OCI-LY7 (cell line): ENCODE measurements around the gene GOLT1A. TPM values are rescaled to one million over a fixed set of nuclear protein-coding genes. Genes with fewer than 3 reads are reported as not detected.

Source experiments
- BruUV-seq: library from RNA; stranded (reverse); fragments of 400-500 nt; replicated peaks from 2 replicates; lab custom pipeline; 2021; lab: Mats Ljungman, UMichigan
- CTCF ChIA-PET: fragments of 300-600 bp; sonication (Branson Sonifier 250); formaldehyde crosslinking; loops from one replicate; lab custom pipeline; 2022; ENCODE audit warnings: antibody characterized with exemption; ENCODE audit not compliant: unreplicated experiment; lab: Charles Lee
- POLR2A ChIA-PET: fragments of 300-600 bp; sonication (Branson Sonifier 250); formaldehyde crosslinking; loops from one replicate; lab custom pipeline; 2022; ENCODE audit warnings: antibody characterized with exemption; lab: Charles Lee
- DNase-seq: peaks from one replicate; pipeline ENCODE4 v3.0.0-alpha.2; 2015; ENCODE audit warnings: low spot score
- H2AFZ ChIP-seq: fragments of 200-600 bp; sonication (generic), shearing (Covaris generic); 2 replicates; pipeline ENCODE4 v1.6.1; 2014; ENCODE audit warnings: mild to moderate bottlenecking, antibody characterized with exemption, low read length, moderate library complexity
- H3K27ac ChIP-seq: fragments of 200-600 bp; sonication (generic); 2 replicates; pipeline ENCODE4 v1.5.1; 2014; ENCODE audit warnings: mixed run types, low read depth, mild to moderate bottlenecking, moderate library complexity, low read length, inconsistent platforms; ENCODE audit not compliant: poor library complexity, severe bottlenecking
- H3K36me3 ChIP-seq: fragments of 200-600 bp; sonication (generic); 2 replicates; pipeline ENCODE4 v1.6.1; 2014; ENCODE audit warnings: mild to moderate bottlenecking, antibody characterized with exemption, low read length, moderate library complexity, mixed read lengths; ENCODE audit not compliant: insufficient read depth
- H3K4me1 ChIP-seq: fragments of 200-600 bp; sonication (generic); 2 replicates; pipeline ENCODE4 v1.5.1; 2014; ENCODE audit warnings: mild to moderate bottlenecking, low read length; ENCODE audit not compliant: insufficient read depth, poor library complexity, severe bottlenecking
- H3K4me2 ChIP-seq: fragments of 200-600 bp; sonication (generic); 2 replicates; pipeline ENCODE4 v1.6.1; 2014; ENCODE audit warnings: mild to moderate bottlenecking, low read length
- H3K4me3 ChIP-seq: fragments of 200-600 bp; sonication (generic); 2 replicates; pipeline ENCODE4 v1.5.1; 2014; ENCODE audit warnings: mild to moderate bottlenecking, low read depth, low read length; ENCODE audit not compliant: poor library complexity, severe bottlenecking
- H3K79me2 ChIP-seq: fragments of 200-600 bp; sonication (generic); 2 replicates; pipeline ENCODE4 v1.6.1; 2016; ENCODE audit warnings: low read depth, mild to moderate bottlenecking, low read length, moderate library complexity, mixed read lengths; ENCODE audit not compliant: insufficient read depth
- H3K9me2 ChIP-seq: fragments of 200-600 bp; sonication (generic); 2 replicates; pipeline ENCODE4 v1.6.1; 2016; ENCODE audit warnings: mild to moderate bottlenecking, low read length, mixed read lengths; ENCODE audit not compliant: insufficient read depth
- H3K9me3 ChIP-seq: fragments of 200-600 bp; sonication (generic); 2 replicates; pipeline ENCODE4 v1.6.1; 2014; ENCODE audit warnings: mild to moderate bottlenecking, mixed run types, low read length, mixed read lengths
- H4K20me1 ChIP-seq: fragments of 200-600 bp; sonication (generic); 2 replicates; pipeline ENCODE4 v1.6.1; 2014; ENCODE audit warnings: mild to moderate bottlenecking, antibody characterized with exemption, low read length, moderate library complexity, mixed read lengths; ENCODE audit not compliant: insufficient read depth
- CTCF ChIP-seq: fragments of 200-600 bp; sonication (generic); conservative IDR thresholded peaks from 2 replicates; pipeline ENCODE4 v1.5.1; 2014; ENCODE audit warnings: mild to moderate bottlenecking, antibody characterized with exemption, low read length, moderate library complexity, mixed read lengths
- EZH2phosphoT487 ChIP-seq: fragments of 200-600 bp; sonication (generic); IDR thresholded peaks from 2 replicates; pipeline ENCODE4 v1.6.1; 2018; ENCODE audit warnings: low read depth, borderline replicate concordance, mild to moderate bottlenecking, mixed run types, antibody characterized with exemption, low read length, moderate library complexity, mixed read lengths
- intact Hi-C: fragments of 100-400 bp; cut with micrococcal nuclease; formaldehyde crosslinking; loops from one replicate; pipeline ENCODE4 v1.10.0; 2022; ENCODE audit not compliant: unreplicated experiment
- total RNA-seq, 2 experiments: library from RNA; depleted of rRNA in 1 of 2; stranded (reverse); fragments of >200 nt in 1 of 2; shearing (Covaris generic) in 1 of 2; gene quantifications; 2 replicates each; pipeline ENCODE4 v1.2.3, GENCODE V29; 2014 to 2022

GOLT1A gene
- total RNA-seq, 2 experiments from 2014 or later, result not detected

GRCh38 chr1:204261266-204261665 lies 47.5 kb upstream of the GOLT1A start:
- no peaks in the 10 kb centered on the region for H3K36me3 ChIP-seq
- TF ChIP-seq EZH2phosphoT487 (no peak), CTCF (no peak)
- no peaks in the 10 kb centered on the region for H4K20me1 ChIP-seq
- H3K4me2 ChIP-seq, result no peak overlapping the region
- no peak overlapping the region for H3K27ac ChIP-seq
- no peaks in the 10 kb centered on the region for H3K9me2 ChIP-seq
- no peak for DNase-seq
- ChIA-PET CTCF (interaction anchor here (0.6 kb wide), 1 partner anchor 231 kb away, joined by 3 read pairs; no protein-coding TSS in a partner anchor), POLR2A (no interaction called here)
- intact Hi-C loops, result no loop called here
- no peak overlapping the region for H3K4me3 ChIP-seq
- H3K9me3 ChIP-seq, result no peaks in the 10 kb centered on the region
- H2AFZ ChIP-seq, result no peak overlapping the region
- H3K79me2 ChIP-seq, result no peaks in the 10 kb centered on the region
- BruUV-seq, result no TSS peak
- H3K4me1 ChIP-seq, result no peaks in the 10 kb centered on the region

DNA sequence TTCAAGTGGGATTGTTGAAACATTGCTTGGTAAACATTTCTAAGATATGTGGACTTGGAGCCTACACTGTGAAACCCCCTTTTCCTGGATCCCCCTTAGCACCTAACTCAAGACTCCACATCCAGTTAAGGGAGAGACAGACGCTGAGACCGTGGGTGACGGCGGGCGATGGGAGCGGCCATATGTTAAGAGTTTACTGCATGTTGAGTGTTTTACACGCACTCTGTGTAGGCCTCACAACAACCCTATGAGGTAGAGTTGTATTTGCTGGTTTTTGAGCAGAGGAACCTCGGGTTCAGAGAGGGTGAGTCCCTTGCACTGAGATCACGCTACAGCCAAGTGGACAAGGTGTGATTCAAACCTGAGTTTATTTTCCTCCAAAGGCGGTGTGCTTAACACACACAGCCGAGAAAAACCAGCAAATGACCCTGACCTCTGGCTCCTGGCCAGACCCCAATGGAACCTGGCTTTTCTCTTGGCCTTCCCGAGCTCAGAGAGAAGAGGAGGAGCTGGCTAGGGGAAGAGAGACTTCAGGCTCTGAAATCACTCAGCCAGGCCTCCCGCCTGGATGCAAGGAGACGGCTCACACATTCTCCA lies 46.9 kb upstream of the GOLT1A start:
- no peaks in the 10 kb centered on the region for H3K36me3 ChIP-seq
- H3K4me2 ChIP-seq, result no peak overlapping the region
- no peak for DNase-seq
- H2AFZ ChIP-seq, result no peak overlapping the region
- no peaks in the 10 kb centered on the region for H3K9me3 ChIP-seq
- no peak for TF ChIP-seq CTCF
- TF ChIP-seq EZH2phosphoT487, result no peak
- intact Hi-C loops, result no loop called here
- H3K4me3 ChIP-seq, result no peak overlapping the region
- H3K79me2 ChIP-seq, result no peaks in the 10 kb centered on the region
- no peaks in the 10 kb centered on the region for H4K20me1 ChIP-seq
- no peak overlapping the region for H3K27ac ChIP-seq
- CTCF ChIA-PET, result interaction anchor here (0.6 kb wide), 1 partner anchor 231 kb away, joined by 3 read pairs; no protein-coding TSS in a partner anchor
- H3K9me2 ChIP-seq, result no peaks in the 10 kb centered on the region
- POLR2A ChIA-PET, result no interaction called here
- no peaks in the 10 kb centered on the region for H3K4me1 ChIP-seq
- no TSS peak for BruUV-seq

DNA sequence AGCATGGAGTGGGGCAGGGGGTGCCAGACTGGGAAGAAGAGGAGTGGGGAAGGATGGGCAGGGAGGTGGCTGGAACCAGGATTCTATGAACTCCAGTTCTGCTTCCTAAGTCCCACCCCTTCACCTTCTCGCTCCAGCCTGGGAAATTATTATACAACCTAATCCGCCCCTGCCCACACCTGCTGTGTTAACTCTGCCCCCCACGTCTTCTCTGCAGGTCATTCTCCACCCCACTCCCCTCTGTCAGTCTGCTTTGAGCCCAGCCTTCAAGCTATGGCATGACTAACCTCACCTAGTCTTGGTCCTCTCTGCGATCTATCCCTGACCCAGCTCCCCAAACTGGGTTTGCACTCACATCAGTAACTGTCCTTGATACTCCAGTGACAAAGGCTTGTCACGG lies 46.0 kb upstream of the GOLT1A start:
- Histone ChIP-seq H3K36me3 (no peaks in the 10 kb centered on the region), H3K27ac (no peak overlapping the region), H3K4me2 (no peak overlapping the region), H3K4me3 (no peak overlapping the region), H2AFZ (no peak overlapping the region), H3K9me2 (no peaks in the 10 kb centered on the region), H3K4me1 (no peaks in the 10 kb centered on the region), H4K20me1 (no peaks in the 10 kb centered on the region), H3K79me2 (no peaks in the 10 kb centered on the region), H3K9me3 (no peaks in the 10 kb centered on the region)
- ChIA-PET POLR2A (no interaction called here), CTCF (no interaction called here)
- DNase-seq, result no peak
- no TSS peak for BruUV-seq
- TF ChIP-seq EZH2phosphoT487 (no peak), CTCF (no peak)
- intact Hi-C loops, result no loop called here
